LoVo (cell line): ENCODE data around the gene DUXA.

Experiments
- DNase-seq: peaks from one replicate; pipeline ENCODE4 v3.0.0-alpha.2; 2016; ENCODE audit warnings: low spot score

Gene DUXA

DNA sequence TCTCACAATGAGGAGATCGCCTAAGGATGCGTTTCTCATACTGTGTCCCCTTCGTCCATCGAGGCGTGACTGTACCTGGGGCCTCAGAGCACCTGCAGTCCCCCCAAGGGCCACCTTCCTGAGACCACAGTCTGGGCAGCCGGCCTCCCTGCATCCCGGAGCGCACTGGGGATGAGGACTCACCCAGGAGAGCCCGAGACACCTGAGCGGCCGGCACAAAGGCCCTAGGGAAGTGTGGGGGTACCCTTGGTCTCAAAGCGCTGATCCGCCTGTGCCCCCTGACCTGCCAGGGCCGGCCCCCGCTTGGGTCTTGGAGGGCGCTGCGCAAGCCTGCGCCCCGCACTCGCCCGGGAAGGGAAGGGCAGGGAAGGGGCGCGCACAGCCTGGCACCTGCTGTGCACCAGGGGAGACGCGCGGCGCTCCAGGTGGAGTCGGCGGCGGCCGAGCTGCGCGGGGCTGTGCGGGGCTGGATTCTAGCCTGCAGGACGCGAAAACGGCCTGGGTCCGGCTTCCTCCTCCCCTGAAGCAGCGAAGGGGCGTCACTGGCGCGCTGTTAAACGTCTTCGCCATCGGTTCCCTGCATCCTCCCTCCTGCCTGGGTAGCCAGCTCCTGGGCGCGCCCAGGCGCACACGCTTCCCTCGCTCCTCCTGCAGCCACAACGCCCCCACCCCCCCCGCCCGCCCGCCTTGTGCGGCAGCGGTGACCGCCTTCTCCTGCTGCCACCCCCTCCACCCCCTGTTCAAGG is 61.1 kb downstream of the DUXA start:
- DNase-seq = no peak
